Endothelial cell (in vitro differentiated cells): Measurements from ENCODE around the gene CRYBA2. TPM values are rescaled to one million over a fixed set of nuclear protein-coding genes. Genes with fewer than 3 reads are reported as not detected.

Experiments used
- DNase-seq: peaks from one replicate; pipeline ENCODE4 v3.0.0; 2021; ENCODE audit warnings: low spot score
- H3K27ac Mint-ChIP-seq: one replicate; pipeline ENCODE4 v1.8.0; 2021; ENCODE audit warnings: mixed read lengths, inconsistent platforms; ENCODE audit not compliant: unreplicated experiment
- H3K27me3 Mint-ChIP-seq: one replicate; pipeline ENCODE4 v1.8.0; 2021; ENCODE audit warnings: mild to moderate bottlenecking, moderate library complexity, mixed read lengths, inconsistent platforms; ENCODE audit not compliant: unreplicated experiment
- H3K36me3 Mint-ChIP-seq: one replicate; pipeline ENCODE4 v1.8.0; 2021; ENCODE audit warnings: mild to moderate bottlenecking, low read depth, mixed read lengths, inconsistent platforms; ENCODE audit not compliant: unreplicated experiment
- H3K4me1 Mint-ChIP-seq: one replicate; pipeline ENCODE4 v1.8.0; 2021; ENCODE audit warnings: mild to moderate bottlenecking, mixed read lengths, inconsistent platforms; ENCODE audit not compliant: unreplicated experiment
- H3K4me3 Mint-ChIP-seq: one replicate; pipeline ENCODE4 v1.8.0; 2021; ENCODE audit warnings: mild to moderate bottlenecking, mixed read lengths, inconsistent platforms; ENCODE audit not compliant: unreplicated experiment
- H3K9me3 Mint-ChIP-seq: one replicate; pipeline ENCODE4 v1.8.0; 2021; ENCODE audit warnings: mixed read lengths, inconsistent platforms; ENCODE audit not compliant: unreplicated experiment
- CTCF ChIP-seq: fragments of 200-600 bp; sonication (generic); IDR thresholded peaks from one replicate; pipeline ENCODE4 v1.5.0; 2021; ENCODE audit warnings: antibody characterized with exemption; ENCODE audit not compliant: unreplicated experiment
- total RNA-seq: library from RNA; stranded (reverse); fragmentation: NEBNext Ultra II Directional; extraction: Animal tissue kit (Norgen Biotek cat#: 25700); gene quantifications from one replicate; pipeline ENCODE4 v1.2.1, GENCODE V29; 2021; ENCODE audit not compliant: unreplicated experiment

Gene CRYBA2
- total RNA-seq, 1 donor from 2014 or later: not detected

DNA sequence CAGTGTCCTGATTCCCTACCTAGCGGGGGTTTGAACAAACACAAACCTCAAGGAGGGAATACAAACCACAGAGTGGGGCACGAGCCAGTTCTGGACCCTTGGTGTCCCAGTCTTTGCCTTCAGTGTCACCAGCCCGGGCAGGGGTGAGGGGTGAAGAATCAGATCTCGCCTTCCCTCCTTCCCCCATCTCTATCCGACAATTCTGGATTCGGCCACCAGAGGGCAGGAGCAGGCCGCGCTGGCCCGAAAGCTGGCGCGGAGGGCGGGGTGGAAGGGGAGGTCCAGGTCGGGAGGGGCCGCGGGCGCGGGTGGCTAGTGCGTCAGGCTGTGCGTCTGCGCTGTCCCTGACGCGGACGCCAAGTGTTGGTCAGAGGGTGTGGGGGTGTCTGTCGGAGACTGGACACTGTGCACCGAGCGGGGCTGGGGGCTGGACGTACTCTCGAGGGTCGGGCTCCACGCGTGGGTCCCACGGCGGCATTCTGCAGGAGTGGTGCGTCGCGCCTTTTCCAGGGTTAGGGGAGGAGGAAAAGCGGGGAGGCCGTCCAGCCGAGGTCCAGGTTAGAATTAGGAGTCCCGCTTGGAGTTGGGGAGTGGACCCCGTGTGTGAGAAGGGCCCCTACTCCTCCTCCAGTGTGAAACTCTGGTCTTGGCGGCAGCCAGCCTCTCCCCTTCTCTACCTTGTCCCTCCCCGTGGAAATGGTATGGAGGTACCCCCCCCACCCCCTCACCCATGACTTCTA is 2.9 kb upstream of the CRYBA2 start:
- Mint-ChIP-seq H3K27ac (no peak overlapping the region), H3K4me1 (no peaks in the 10 kb centered on the region), H3K27me3 (peaks cover 35% of the 10 kb centered on the region), H3K9me3 (no peaks in the 10 kb centered on the region), H3K4me3 (no peak overlapping the region), H3K36me3 (no peaks in the 10 kb centered on the region)
- peak; percentile 90 for DNase-seq
- peak; percentile 95 for TF ChIP-seq CTCF

DNA sequence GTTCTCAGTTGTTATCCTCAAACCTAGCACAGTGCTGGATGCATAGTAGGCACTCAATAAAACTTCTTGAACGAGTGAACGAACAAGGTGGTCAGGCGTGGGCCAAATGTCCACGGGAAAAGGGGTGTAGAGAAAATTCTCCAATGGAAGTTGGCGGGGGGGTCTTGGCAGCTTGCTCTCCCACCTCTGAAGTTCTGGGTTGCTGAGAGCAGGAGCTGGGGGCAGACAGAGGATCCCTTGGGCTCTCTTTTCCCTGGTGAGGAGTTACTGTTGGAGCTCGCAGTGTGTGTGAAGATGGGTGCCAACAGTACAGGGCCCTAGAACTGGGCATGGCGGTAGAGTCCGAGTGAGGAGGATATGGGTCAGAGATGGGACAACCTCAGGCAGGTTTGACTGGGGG is 2.3 kb upstream of the CRYBA2 start:
- Mint-ChIP-seq H3K27me3 (peaks cover 31% of the 10 kb centered on the region), H3K27ac (no peak overlapping the region), H3K9me3 (no peaks in the 10 kb centered on the region), H3K4me1 (no peaks in the 10 kb centered on the region), H3K4me3 (peak overlapping the region; percentile 33), H3K36me3 (no peaks in the 10 kb centered on the region)
- no peak for TF ChIP-seq CTCF
- DNase-seq: no peak

DNA sequence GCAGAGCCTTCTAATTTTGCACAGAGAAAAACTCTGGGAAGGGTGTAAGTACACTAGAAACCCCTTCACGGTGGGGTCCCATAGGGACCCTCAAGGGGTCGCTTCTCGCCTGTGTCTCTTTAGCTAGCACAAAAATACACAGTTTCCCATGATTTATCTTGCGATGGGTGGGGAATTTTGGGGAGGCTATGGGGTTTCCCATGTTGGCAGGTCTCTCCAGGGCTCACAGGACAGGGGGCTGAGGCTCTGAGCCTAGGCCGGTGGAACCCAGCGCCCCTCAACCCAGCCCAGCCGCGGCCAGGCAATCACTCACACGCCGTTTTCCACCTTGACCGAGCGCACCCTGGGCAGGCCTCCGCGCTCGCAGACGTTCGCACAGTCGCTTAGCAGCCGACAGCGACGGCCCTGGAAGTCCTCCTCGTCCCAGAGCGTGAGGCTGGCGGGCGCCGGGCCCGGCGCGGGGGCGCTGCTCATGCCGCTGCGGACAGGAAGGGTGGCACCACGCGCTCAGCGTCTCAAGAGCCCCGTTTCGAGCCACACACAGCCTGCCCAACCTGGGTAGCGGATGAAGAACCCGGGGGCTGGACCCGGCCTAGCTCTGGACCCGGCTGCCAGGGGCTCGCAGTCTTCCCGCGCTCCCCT is 398 bp downstream of the CRYBA2 start:
- no peaks in the 10 kb centered on the region for H3K9me3 Mint-ChIP-seq
- H3K4me3 Mint-ChIP-seq: no peak overlapping the region
- peaks cover 42% of the 10 kb centered on the region for H3K27me3 Mint-ChIP-seq
- H3K36me3 Mint-ChIP-seq: no peaks in the 10 kb centered on the region
- H3K27ac Mint-ChIP-seq: no peak overlapping the region
- H3K4me1 Mint-ChIP-seq: no peaks in the 10 kb centered on the region
- no peak for TF ChIP-seq CTCF
- peak; percentile 26 for DNase-seq

DNA sequence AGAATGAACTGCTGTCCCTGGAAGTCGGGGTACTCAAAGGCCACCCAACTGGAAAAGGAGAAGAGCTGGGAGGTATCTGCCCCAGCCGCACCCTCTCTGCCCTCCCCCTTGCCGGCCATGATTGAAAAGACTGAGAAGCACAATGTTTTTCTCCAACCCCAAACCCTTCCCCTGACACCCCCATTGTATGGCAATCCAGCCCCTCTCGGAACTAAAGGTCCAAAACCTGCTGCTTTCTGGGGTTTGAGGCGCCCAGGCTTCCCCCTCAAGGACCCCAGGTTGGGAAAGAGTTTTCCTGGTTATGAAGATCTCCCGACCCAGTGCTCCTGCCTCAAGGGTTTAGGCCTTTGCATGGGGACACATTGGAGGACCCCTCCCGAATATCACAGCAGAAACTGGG is 1.0 kb downstream of the CRYBA2 start:
- H3K4me3 Mint-ChIP-seq: no peak overlapping the region
- no peaks in the 10 kb centered on the region for H3K4me1 Mint-ChIP-seq
- H3K27ac Mint-ChIP-seq: no peak overlapping the region
- no peaks in the 10 kb centered on the region for H3K9me3 Mint-ChIP-seq
- TF ChIP-seq CTCF: no peak
- no peaks in the 10 kb centered on the region for H3K36me3 Mint-ChIP-seq
- H3K27me3 Mint-ChIP-seq: peaks cover 45% of the 10 kb centered on the region
- DNase-seq: no peak

GRCh38 chr2:218991674-218992168 is 1.5 kb downstream of the CRYBA2 start:
- Mint-ChIP-seq H3K27me3 (peaks cover 43% of the 10 kb centered on the region), H3K4me3 (no peak overlapping the region), H3K27ac (no peak overlapping the region), H3K9me3 (no peaks in the 10 kb centered on the region), H3K36me3 (no peaks in the 10 kb centered on the region), H3K4me1 (no peaks in the 10 kb centered on the region)
- peak; percentile 26 for DNase-seq
- TF ChIP-seq CTCF: no peak
